Activated CD4-positive, alpha-beta memory T cell treated with anti-CD3 and anti-CD28 coated beads for 36 hours (primary cell): ENCODE results near the gene LRIG1. TPM values are rescaled to one million over a fixed set of nuclear protein-coding genes. Genes with fewer than 3 reads are reported as not detected.

Experiments used
- CTCF ChIA-PET: fragments of 350-600 bp; sonication (Branson Sonifier 250); formaldehyde crosslinking; loops from one replicate; lab custom pipeline; 2021; ENCODE audit warnings: antibody characterized with exemption, inconsistent platforms; lab: Charles Lee
- POLR2A ChIA-PET: fragments of 350-600 bp; sonication (Branson Sonifier 250); formaldehyde crosslinking; loops from one replicate; lab custom pipeline; 2021; ENCODE audit warnings: antibody characterized with exemption; lab: Charles Lee
- DNase-seq: peaks from one replicate; pipeline ENCODE4 v3.0.0-alpha.2; 2020
- H3K27ac Mint-ChIP-seq: one replicate; pipeline ENCODE4 v1.8.0; 2021; ENCODE audit warnings: mixed read lengths
- H3K27me3 Mint-ChIP-seq: one replicate; pipeline ENCODE4 v1.8.0; 2021; ENCODE audit warnings: mixed read lengths
- H3K36me3 Mint-ChIP-seq: one replicate; pipeline ENCODE4 v1.8.0; 2021; ENCODE audit warnings: mixed read lengths
- H3K4me1 Mint-ChIP-seq: one replicate; pipeline ENCODE4 v1.8.0; 2021; ENCODE audit warnings: low read depth, mixed read lengths
- H3K4me3 Mint-ChIP-seq: one replicate; pipeline ENCODE4 v1.8.0; 2021; ENCODE audit warnings: mild to moderate bottlenecking, mixed read lengths
- H3K9me3 Mint-ChIP-seq: one replicate; pipeline ENCODE4 v1.8.0; 2021; ENCODE audit warnings: mixed read lengths
- intact Hi-C: fragments of 100-400 bp; cut with micrococcal nuclease; formaldehyde crosslinking; loops from one replicate; pipeline ENCODE4 v1.15.1; 2023
- total RNA-seq, 2 experiments: library from RNA; stranded (reverse); gene quantifications; one replicate each; pipeline ENCODE4 v1.2.3, GENCODE V29; 2021

Gene LRIG1
- total RNA-seq, 2 experiments from 2014 or later = 35.3 to 40.4 TPM

DNA sequence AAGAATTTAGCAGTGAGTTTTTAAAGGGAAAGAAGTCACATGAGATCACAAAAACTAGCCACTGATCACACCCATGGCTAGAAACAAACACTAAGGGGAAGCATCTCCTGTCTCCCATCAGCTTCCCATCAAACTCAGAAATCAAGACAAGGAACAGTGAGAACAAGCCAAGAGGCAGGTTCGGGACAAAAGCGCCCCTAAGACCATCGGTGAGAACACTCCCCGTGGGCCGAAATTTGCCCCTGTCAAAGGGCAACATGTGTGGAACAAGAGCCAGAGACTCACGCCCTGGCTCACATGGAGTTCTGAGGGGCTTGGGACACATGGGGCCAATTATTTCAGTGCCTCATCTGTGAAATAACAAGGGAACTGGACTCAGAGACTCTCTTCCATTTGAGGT, 49.1 kb downstream of the LRIG1 start:
- H3K4me1 Mint-ChIP-seq = peaks cover 11% of the 10 kb centered on the region
- H3K36me3 Mint-ChIP-seq = peaks cover 25% of the 10 kb centered on the region
- no peaks in the 10 kb centered on the region for H3K9me3 Mint-ChIP-seq
- H3K27me3 Mint-ChIP-seq = no peaks in the 10 kb centered on the region
- intact Hi-C loops = no loop called here
- DNase-seq = no peak
- CTCF ChIA-PET = no interaction called here
- no peak overlapping the region for H3K27ac Mint-ChIP-seq
- POLR2A ChIA-PET = no interaction called here
- no peak overlapping the region for H3K4me3 Mint-ChIP-seq

DNA sequence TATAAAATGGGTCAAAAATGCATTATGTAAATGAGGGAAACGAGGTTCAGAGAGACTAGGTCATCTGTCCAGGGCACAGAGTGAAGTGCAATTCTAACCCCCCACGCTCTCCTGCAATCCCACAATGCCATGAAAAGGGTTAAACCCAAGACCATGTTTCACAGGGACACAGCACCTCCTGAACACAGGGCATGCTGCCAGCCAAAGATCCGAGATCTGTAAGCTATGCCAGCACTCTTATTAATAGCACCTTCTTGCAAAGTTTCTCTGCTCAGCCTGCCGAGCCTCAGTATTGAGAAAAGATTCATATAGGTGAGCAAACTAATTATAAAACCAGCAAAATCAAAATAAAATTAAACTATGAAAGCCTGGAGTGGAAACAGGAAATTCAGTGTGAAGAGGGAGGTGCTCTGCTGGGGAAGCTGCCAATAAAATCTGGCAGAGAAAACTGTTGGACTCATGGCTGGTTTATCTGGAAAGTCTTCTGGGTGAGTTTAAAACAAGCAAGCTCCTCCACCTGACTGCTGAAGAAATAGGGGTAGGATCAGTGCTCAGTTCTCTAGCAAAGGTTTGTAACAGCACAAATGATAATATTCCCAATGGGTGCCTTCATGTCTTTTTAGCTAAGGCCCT, 50.3 kb downstream of the LRIG1 start:
- no peaks in the 10 kb centered on the region for H3K9me3 Mint-ChIP-seq
- H3K4me1 Mint-ChIP-seq = peaks cover 11% of the 10 kb centered on the region
- H3K27me3 Mint-ChIP-seq = no peaks in the 10 kb centered on the region
- peaks cover 23% of the 10 kb centered on the region for H3K36me3 Mint-ChIP-seq
- no peak for DNase-seq
- ChIA-PET CTCF (interaction anchor here (1.0 to 1.2 kb wide), 3 partner anchors 42 to 271 kb away, joined by 3 to 4 read pairs (median 4); no protein-coding TSS in a partner anchor), POLR2A (interaction anchor here (0.6 kb wide), 1 partner anchor 224 kb away, joined by 5 read pairs; no protein-coding TSS in a partner anchor)
- H3K27ac Mint-ChIP-seq = no peak overlapping the region
- intact Hi-C loops = no loop called here
- no peak overlapping the region for H3K4me3 Mint-ChIP-seq

DNA sequence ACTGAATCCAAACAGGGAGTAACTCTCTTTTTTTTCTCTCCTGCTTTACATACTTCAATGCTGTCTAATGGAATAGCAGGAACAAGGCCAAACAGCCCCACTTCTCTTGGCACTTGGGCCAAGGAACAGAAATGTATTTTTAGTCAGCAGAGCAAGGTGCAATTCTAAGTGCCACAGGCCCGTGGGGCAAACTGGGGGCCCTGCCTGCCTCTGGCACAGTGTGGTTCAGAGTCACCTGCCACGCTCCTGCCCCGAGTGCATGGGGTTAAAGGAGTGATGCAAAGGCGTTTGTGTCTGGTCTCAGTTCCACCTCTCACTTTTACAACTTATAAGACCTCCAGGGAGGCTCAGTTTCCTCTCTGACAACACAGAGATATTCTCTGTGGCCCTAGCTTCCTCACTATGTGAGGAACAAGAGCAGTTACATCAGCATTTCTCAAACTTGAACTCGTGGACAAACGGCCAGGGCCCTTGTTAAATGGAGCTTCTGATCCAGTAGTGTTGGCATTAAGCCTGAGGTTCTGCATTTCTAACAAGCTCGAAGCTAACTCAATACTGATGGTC, 51.3 kb downstream of the LRIG1 start:
- Mint-ChIP-seq H3K36me3 (peaks cover 23% of the 10 kb centered on the region), H3K27me3 (no peaks in the 10 kb centered on the region), H3K9me3 (no peaks in the 10 kb centered on the region), H3K4me1 (peaks cover 11% of the 10 kb centered on the region), H3K4me3 (no peak overlapping the region), H3K27ac (no peak overlapping the region)
- POLR2A ChIA-PET = no interaction called here
- no peak for DNase-seq
- CTCF ChIA-PET = interaction anchor here (1.0 kb wide), 1 partner anchor 272 kb away, joined by 3 read pairs; no protein-coding TSS in a partner anchor
- intact Hi-C loops = no loop called here

DNA sequence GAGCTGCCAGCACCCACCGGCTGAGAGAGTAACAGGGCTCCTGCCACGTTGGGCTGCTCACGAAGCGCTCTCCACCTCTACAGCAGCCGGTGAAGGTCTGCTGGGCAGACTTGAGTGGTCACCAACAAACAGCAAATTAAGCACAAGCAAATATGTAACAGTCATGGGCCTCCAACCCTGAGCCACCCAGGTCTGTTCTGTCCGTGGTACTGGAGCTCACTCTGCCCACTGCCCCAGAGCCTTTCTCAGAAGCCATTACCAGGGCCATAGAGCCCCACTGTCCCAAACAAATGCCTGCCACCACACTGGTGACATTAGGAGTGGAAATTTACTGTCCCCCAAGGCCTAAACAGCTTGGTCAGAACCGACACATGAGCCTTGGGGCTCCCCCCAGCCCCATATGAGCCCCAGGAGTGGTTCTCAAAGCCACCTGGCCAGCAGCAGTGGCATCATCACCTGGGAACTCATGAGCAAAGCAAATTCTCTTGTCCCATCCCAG, 56.6 kb downstream of the LRIG1 start:
- no peaks in the 10 kb centered on the region for H3K9me3 Mint-ChIP-seq
- no peaks in the 10 kb centered on the region for H3K27me3 Mint-ChIP-seq
- peaks cover 14% of the 10 kb centered on the region for H3K4me1 Mint-ChIP-seq
- no peak overlapping the region for H3K4me3 Mint-ChIP-seq
- H3K36me3 Mint-ChIP-seq = peaks cover 21% of the 10 kb centered on the region
- ChIA-PET POLR2A (no interaction called here), CTCF (no interaction called here)
- DNase-seq = no peak
- no peak overlapping the region for H3K27ac Mint-ChIP-seq
- intact Hi-C loops = no loop called here

DNA sequence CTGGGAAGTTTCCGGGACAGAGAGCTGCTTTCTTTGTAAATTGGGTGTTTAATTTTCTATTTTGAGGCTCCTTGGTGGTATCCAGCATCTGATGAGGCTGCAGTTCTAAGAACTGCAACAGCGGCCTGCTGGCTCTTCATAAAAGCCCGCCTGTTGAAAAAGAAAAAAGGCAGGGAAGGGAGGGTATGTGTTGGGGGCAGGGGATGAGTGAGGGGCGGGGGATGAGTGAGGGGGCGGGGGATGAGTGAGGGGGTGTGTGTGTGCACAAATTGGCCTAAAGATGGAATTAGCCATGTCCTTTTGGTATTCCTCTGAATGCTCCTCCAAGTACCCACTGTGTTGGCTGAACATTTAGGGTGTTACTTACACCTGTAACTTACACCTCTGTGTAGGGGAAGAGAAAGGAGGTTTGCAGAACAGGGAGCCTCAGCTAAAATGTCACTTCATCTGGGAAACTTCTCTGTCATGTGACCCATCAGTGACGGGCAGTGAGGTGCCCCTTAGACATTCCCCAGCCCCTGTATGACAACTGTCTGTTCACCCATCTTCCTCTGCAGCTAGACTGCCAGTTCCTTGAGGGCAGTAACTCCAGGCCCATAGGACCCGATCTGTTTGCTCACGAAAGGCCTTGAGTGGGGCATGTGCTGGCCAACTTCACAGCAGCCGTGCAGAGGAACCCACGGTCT, 57.6 kb downstream of the LRIG1 start:
- intact Hi-C loops = no loop called here
- Mint-ChIP-seq H3K4me1 (peaks cover 18% of the 10 kb centered on the region), H3K27me3 (no peaks in the 10 kb centered on the region), H3K36me3 (peaks cover 13% of the 10 kb centered on the region), H3K4me3 (no peak overlapping the region), H3K9me3 (no peaks in the 10 kb centered on the region), H3K27ac (no peak overlapping the region)
- DNase-seq = no peak
- ChIA-PET CTCF (interaction anchor here (1.3 kb wide), 1 partner anchor 35 kb away, joined by 4 read pairs; no protein-coding TSS in a partner anchor), POLR2A (no interaction called here)

DNA sequence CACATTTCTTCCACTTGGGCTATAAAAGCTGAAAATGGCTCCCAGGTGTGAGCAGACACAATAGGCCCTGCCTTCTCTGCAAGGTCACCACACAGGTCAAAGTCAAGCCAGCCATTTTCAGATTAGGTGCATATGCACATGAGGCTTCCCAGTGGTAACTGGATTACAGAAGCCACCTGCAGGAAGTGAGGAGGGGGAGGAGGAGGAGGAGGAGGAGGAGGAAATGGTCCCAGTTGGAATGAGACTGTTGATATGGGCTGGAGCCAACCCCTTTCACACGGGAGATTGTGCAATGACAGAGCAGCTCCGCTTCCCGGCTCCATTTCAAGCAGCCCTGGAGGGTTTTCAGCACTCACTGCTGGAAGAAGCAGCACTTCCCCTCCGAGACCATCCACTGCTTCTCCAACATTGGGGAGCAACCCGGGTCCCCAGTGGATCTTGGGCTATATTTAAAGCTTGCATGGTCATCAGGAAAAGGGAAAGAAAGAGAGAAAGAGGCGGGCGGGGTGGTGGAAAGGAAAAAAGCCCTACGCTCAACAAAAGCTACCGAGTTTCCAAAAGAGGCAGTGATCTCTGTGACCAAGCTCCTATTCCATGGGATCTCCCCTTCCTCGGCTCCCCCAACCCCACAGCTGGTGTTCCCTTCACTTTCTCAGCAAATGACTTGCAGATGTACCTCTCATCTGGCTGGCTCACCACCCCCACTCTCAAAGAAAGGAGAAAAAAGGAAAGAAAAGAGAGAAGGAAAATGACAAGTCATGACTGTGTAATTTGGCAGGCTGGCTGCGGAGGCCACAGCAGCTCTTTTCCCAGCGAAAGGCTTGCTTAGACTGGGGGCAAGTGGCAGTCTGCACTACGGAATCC, 58.3 kb downstream of the LRIG1 start:
- no peak for DNase-seq
- Mint-ChIP-seq H3K4me1 (peaks cover 20% of the 10 kb centered on the region), H3K4me3 (no peak overlapping the region), H3K27ac (no peak overlapping the region), H3K27me3 (no peaks in the 10 kb centered on the region), H3K9me3 (no peaks in the 10 kb centered on the region), H3K36me3 (peaks cover 14% of the 10 kb centered on the region)
- CTCF ChIA-PET = interaction anchor here (1.3 kb wide), 1 partner anchor 34 kb away, joined by 4 read pairs; no protein-coding TSS in a partner anchor
- POLR2A ChIA-PET = no interaction called here
- intact Hi-C loops = no loop called here

DNA sequence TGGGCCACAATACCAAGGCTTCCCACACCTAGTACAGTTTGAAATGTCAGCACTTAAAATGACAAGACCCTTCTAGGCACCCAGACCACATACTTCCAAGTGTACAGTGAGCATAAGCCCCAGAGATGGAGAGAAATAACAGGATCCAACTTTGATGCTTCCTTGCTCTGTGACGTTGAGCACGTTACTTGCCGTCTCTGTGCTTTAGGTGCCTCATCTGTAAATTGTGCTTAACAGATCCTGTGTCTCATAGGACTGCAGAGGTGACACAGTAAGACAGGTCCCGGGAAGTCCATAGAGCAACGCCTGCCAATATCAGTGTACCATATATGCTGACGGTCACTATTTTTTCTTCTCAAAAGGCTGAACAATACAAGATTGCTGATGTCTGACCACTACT, 59.1 kb downstream of the LRIG1 start:
- H3K4me1 Mint-ChIP-seq = peaks cover 22% of the 10 kb centered on the region
- no peaks in the 10 kb centered on the region for H3K9me3 Mint-ChIP-seq
- intact Hi-C loops = no loop called here
- no peak overlapping the region for H3K4me3 Mint-ChIP-seq
- ChIA-PET POLR2A (no interaction called here), CTCF (interaction anchor here (0.6 kb wide), 1 partner anchor 382 kb away, joined by 3 read pairs; no protein-coding TSS in a partner anchor)
- H3K27ac Mint-ChIP-seq = no peak overlapping the region
- no peaks in the 10 kb centered on the region for H3K27me3 Mint-ChIP-seq
- no peak for DNase-seq
- peaks cover 16% of the 10 kb centered on the region for H3K36me3 Mint-ChIP-seq

DNA sequence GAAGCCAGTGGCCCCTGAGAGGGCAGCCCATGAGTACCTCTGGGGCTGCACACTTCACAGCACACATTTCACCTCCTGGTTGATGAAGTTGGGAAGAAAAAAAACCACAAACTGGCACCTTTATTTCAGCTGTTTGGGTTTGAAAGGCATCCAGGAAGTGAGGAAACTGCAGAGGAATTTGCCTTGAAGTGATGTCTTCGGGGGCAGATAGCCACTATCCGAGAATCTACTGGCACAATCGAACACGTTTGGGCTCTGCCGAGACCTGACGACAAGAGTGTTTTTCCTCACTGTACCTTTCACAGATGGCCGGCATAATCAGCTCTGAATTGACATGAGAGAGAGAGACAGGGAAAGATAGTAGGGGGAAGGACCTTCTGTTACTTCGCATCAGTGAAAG, 59.7 kb downstream of the LRIG1 start:
- H3K9me3 Mint-ChIP-seq = no peaks in the 10 kb centered on the region
- intact Hi-C loops = no loop called here
- H3K4me3 Mint-ChIP-seq = no peak overlapping the region
- no peak overlapping the region for H3K27ac Mint-ChIP-seq
- peaks cover 20% of the 10 kb centered on the region for H3K36me3 Mint-ChIP-seq
- peaks cover 26% of the 10 kb centered on the region for H3K4me1 Mint-ChIP-seq
- ChIA-PET POLR2A (no interaction called here), CTCF (interaction anchor here (0.6 kb wide), 1 partner anchor 383 kb away, joined by 3 read pairs; no protein-coding TSS in a partner anchor)
- no peaks in the 10 kb centered on the region for H3K27me3 Mint-ChIP-seq
- no peak for DNase-seq

DNA sequence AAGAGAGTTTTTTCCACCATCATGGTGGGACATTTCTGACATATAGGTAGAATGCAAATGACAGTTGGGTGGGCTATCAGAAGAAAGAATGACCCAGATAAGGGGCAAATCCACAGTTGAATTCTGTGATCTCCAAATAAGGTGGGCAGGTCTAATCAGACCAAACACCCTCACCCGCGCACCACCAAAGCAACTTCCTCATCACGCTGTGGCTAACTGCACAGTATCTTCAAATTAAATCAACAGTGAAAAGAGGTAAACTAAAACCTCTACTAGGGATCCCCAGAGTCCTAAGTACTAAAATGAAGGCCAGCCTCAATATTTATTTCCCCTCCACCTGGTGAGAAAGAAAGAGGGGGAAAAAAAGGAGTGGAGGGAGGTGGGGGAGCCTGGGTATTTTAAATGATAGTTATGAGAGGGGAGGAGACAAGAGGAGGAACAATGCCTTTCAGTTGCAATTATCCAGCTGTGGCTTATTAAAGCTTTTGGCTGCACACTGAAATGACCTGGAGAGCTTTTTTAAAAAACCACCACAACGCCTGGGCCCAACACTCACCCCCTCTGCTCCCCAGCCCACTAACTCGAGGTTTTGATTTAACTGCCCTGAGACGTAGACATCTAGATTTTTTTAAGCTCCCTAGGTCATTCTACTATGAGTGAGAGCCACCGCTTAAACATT, 61.0 kb downstream of the LRIG1 start:
- H3K4me3 Mint-ChIP-seq = no peak overlapping the region
- H3K27me3 Mint-ChIP-seq = no peaks in the 10 kb centered on the region
- H3K4me1 Mint-ChIP-seq = peaks cover 31% of the 10 kb centered on the region
- intact Hi-C loops = no loop called here
- H3K9me3 Mint-ChIP-seq = no peaks in the 10 kb centered on the region
- peaks cover 19% of the 10 kb centered on the region for H3K36me3 Mint-ChIP-seq
- DNase-seq = no peak
- no peak overlapping the region for H3K27ac Mint-ChIP-seq
- ChIA-PET POLR2A (no interaction called here), CTCF (interaction anchor here (1.7 kb wide), 1 partner anchor 32 kb away, joined by 7 read pairs; no protein-coding TSS in a partner anchor)

DNA sequence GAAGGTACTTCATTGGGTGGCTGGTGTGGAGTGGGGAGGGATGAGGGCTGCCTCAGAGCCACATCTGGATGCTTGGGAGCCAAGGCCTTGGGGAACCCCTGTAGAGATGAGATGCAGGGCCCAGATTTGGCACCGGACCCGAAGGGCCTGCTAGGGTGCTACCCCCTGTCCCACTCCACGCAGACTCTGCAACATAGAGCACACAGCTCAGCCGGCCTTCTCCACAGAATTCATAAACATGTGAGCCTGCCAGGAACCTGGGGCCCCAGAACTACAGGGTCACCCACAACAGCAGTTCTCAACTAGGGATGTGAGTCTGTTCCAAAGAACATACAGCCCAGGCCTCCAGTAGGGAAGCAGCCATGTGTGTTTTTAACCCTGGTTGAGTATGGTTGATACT, 62.8 kb downstream of the LRIG1 start:
- no peak overlapping the region for H3K27ac Mint-ChIP-seq
- H3K4me1 Mint-ChIP-seq = peaks cover 46% of the 10 kb centered on the region
- ChIA-PET CTCF (no interaction called here), POLR2A (no interaction called here)
- H3K9me3 Mint-ChIP-seq = no peaks in the 10 kb centered on the region
- peaks cover 25% of the 10 kb centered on the region for H3K36me3 Mint-ChIP-seq
- no peak overlapping the region for H3K4me3 Mint-ChIP-seq
- DNase-seq = no peak
- H3K27me3 Mint-ChIP-seq = no peaks in the 10 kb centered on the region
- intact Hi-C loops = no loop called here

DNA sequence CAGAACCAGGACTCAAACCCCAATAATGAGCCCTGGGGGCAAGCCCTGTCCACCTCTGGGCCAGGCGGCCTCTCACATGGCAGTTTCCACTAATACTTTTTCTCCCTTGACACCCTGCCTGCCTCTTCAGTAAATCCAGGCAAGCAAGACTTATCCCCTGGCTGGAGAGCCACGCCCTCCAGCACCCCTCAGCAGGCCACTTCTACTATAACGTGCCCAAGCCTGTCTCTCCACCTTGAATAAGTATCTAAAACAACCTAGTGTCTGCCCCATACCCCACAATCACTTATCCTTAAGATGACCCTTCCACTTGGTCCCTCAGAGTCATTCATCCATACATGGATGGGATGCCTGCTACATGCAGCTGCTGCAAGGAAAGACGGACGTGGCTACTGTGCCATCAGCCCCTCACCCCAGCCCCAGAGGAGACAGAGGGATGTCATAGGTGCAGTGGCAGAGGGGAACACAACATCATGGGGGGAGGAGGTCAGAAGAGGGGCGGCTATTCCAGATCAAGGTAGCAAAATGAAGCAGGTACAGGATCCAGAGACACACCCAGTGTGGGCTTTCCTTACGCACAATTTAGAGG, 63.4 kb downstream of the LRIG1 start:
- Mint-ChIP-seq H3K4me3 (no peak overlapping the region), H3K27me3 (no peaks in the 10 kb centered on the region), H3K36me3 (peaks cover 20% of the 10 kb centered on the region), H3K27ac (no peak overlapping the region), H3K9me3 (no peaks in the 10 kb centered on the region), H3K4me1 (peaks cover 49% of the 10 kb centered on the region)
- POLR2A ChIA-PET = no interaction called here
- DNase-seq = no peak
- CTCF ChIA-PET = no interaction called here
- intact Hi-C loops = no loop called here
